GM12878 (cell line): ENCODE results near the gene CCDC74A. TPM values are rescaled to one million over a fixed set of nuclear protein-coding genes. Genes with fewer than 3 reads are reported as not detected.

Experiments used
- ATAC-seq: fragments of 200-7000 bp; cut with Tn5 transposase; 3 replicates; pipeline ENCODE4 v1.9.1; 2020; ENCODE audit warnings: mild to moderate bottlenecking, moderate library complexity
- BruUV-seq: library from RNA; stranded (reverse); fragments of 400-500 nt; replicated peaks from 2 replicates; lab custom pipeline; 2021; lab: Mats Ljungman, UMichigan
- CTCF ChIA-PET: fragments of 300-600 bp; sonication (Branson Sonifier 250); formaldehyde crosslinking; extraction: SDS; loops from one replicate; lab custom pipeline; 2021; ENCODE audit warnings: inconsistent platforms; lab: Yijun Ruan, JAX
- POLR2A ChIA-PET: fragments of 350-600 bp; formaldehyde crosslinking; extraction: SDS; loops from one replicate; lab custom pipeline; 2021; ENCODE audit warnings: inconsistent platforms; lab: Charles Lee
- RAD21 ChIA-PET: fragments of 300-600 bp; sonication (Branson Sonifier 250); formaldehyde crosslinking; loops from one replicate; lab custom pipeline; 2023; ENCODE audit warnings: antibody characterized with exemption; ENCODE audit not compliant: unreplicated experiment; lab: Charles Lee
- SMC1A ChIA-PET: fragments of 300-600 bp; sonication (Branson Sonifier 250); formaldehyde crosslinking; loops from one replicate; lab custom pipeline; 2023; ENCODE audit not compliant: unreplicated experiment, uncharacterized antibody; lab: Charles Lee
- DNase-seq: peaks from one replicate; pipeline ENCODE4 v3.0.0-alpha.2; 2011; ENCODE audit warnings: low read depth, low spot score
- FAIRE-seq: peaks from 3 replicates; lab custom pipeline; 2011; peaks lifted over from hg19 to GRCh38; lab: Jason Lieb, UNC
- H2AFZ ChIP-seq: 2 replicates; pipeline ENCODE4 v1.6.0; 2011; ENCODE audit warnings: low read depth, low read length, control low read depth; ENCODE audit not compliant: control insufficient read depth
- H3K27ac ChIP-seq: 2 replicates; pipeline ENCODE4 v1.5.1; 2011; ENCODE audit warnings: control low read depth; ENCODE audit not compliant: control insufficient read depth, insufficient read depth
- H3K27me3 ChIP-seq, 2 experiments: replicated peaks in 1 of 2; 2 replicates each; pipeline versions ENCODE4 v1.6.0 to v1.6.1; 2011; ENCODE audit warnings: low read length in 1 of 2; ENCODE audit not compliant: control insufficient read depth in 2 of 2, insufficient read depth in 2 of 2
- H3K36me3 ChIP-seq, 2 experiments: 2 replicates each; pipeline ENCODE4 v1.5.1; 2011; ENCODE audit warnings: low read length in 1 of 2; ENCODE audit not compliant: control insufficient read depth in 2 of 2, insufficient read depth in 2 of 2
- H3K4me1 ChIP-seq: 2 replicates; pipeline ENCODE4 v1.6.1; 2011; ENCODE audit warnings: mild to moderate bottlenecking, low read length, moderate library complexity, mixed read lengths; ENCODE audit not compliant: control insufficient read depth, insufficient read depth
- H3K4me2 ChIP-seq: 2 replicates; pipeline ENCODE4 v1.6.0; 2011; ENCODE audit warnings: control low read depth; ENCODE audit not compliant: control insufficient read depth, insufficient read depth
- H3K4me3 ChIP-seq: fragments of 200-600 bp; sonication (generic); 2 replicates; pipeline ENCODE4 v1.5.1; 2016
- H3K79me2 ChIP-seq: 2 replicates; pipeline ENCODE4 v1.6.0; 2011; ENCODE audit warnings: low read length; ENCODE audit not compliant: control insufficient read depth, insufficient read depth
- H3K9ac ChIP-seq: 2 replicates; pipeline ENCODE4 v1.8.0; 2011; ENCODE audit warnings: low read length, control low read depth, mixed read lengths; ENCODE audit not compliant: control insufficient read depth, insufficient read depth
- H3K9me3 ChIP-seq: replicated peaks from 3 replicates; pipeline ENCODE4 v1.5.1; 2011; ENCODE audit warnings: mild to moderate bottlenecking, low read length; ENCODE audit not compliant: control insufficient read depth, insufficient read depth
- H4K20me1 ChIP-seq: 2 replicates; pipeline ENCODE4 v1.6.0; 2011; ENCODE audit not compliant: control insufficient read depth, insufficient read depth
- BHLHE40 ChIP-seq, 2 experiments: fragments of 450-650 bp in 1 of 2; IDR thresholded peaks; 2 replicates each; pipeline ENCODE4 v1.6.1; 2011 to 2017; ENCODE audit warnings: low read depth in 2 of 2, borderline replicate concordance in 1 of 2, improper control_type of control experiment in 1 of 2, low read length in 1 of 2, mild to moderate bottlenecking in 1 of 2
- CBX3 ChIP-seq: fragments of 200-600 bp; sonication (generic); IDR thresholded peaks from 2 replicates; pipeline ENCODE4 v1.6.1; 2016; ENCODE audit warnings: low read depth, borderline replicate concordance
- CHD4 ChIP-seq: fragments of 200-600 bp; sonication (generic); IDR thresholded peaks from 2 replicates; pipeline ENCODE4 v1.6.1; 2016; ENCODE audit warnings: mild to moderate bottlenecking
- E2F8 ChIP-seq: fragments of 450-650 bp; IDR thresholded peaks from 2 replicates; pipeline ENCODE4 v1.6.1; 2018; ENCODE audit warnings: mild to moderate bottlenecking, low read depth, moderate library complexity; ENCODE audit not compliant: partially characterized antibody
- FOS ChIP-seq: IDR thresholded peaks from 3 replicates; pipeline ENCODE4 v1.6.1; 2011; ENCODE audit warnings: borderline replicate concordance; ENCODE audit not compliant: insufficient read length; ENCODE audit errors: extremely low read depth
- GABPA ChIP-seq: IDR thresholded peaks from 2 replicates; pipeline ENCODE4 v1.6.1; 2014; ENCODE audit warnings: antibody characterized with exemption, low read depth, mild to moderate bottlenecking, inconsistent platforms
- JUND ChIP-seq: IDR thresholded peaks from 2 replicates; pipeline ENCODE4 v1.6.1; 2012; ENCODE audit warnings: low read depth, mild to moderate bottlenecking, low read length, improper control_type of control experiment, moderate library complexity
- NR2C2 ChIP-seq: IDR thresholded peaks from 2 replicates; pipeline ENCODE4 v1.6.1; 2011; ENCODE audit warnings: borderline replicate concordance, low read depth; ENCODE audit not compliant: control insufficient read depth, insufficient read length
- NR2F1 ChIP-seq: fragments of 450-650 bp; conservative IDR thresholded peaks from 2 replicates; pipeline ENCODE4 v1.6.1; 2017; ENCODE audit warnings: mild to moderate bottlenecking
- TCF7 ChIP-seq: IDR thresholded peaks from 2 replicates; pipeline ENCODE4 v1.6.1; 2014; ENCODE audit warnings: antibody characterized with exemption, borderline replicate concordance
- ZBTB11 ChIP-seq: fragments of 450-650 bp; formaldehyde crosslinking; IDR thresholded peaks from 2 replicates; pipeline ENCODE4 v1.5.0; 2022; ENCODE audit warnings: mild to moderate bottlenecking, missing genetic modification characterization
- ZZZ3 ChIP-seq: IDR thresholded peaks from 2 replicates; pipeline ENCODE4 v1.6.1; 2011; ENCODE audit warnings: low read depth; ENCODE audit not compliant: control insufficient read depth, insufficient read length
- WGBS: methylation state at CpG from one replicate; pipeline ENCODE4 v1.1.6; 2016; ENCODE audit warnings: low lambda C conversion rate; ENCODE audit not compliant: insufficient replicate concordance, insufficient coverage; ENCODE audit errors: missing lambda C conversion rate; 5-methylcytosine and 5-hydroxymethylcytosine counted together
- in situ Hi-C: fragments of 300-500 bp; cut with MboI; formaldehyde crosslinking; loops from 9 replicates; pipeline ENCODE4 v1.14.3; 2018; ENCODE audit warnings: mixed read lengths
- intact Hi-C: fragments of 100-400 bp; cut with micrococcal nuclease; formaldehyde crosslinking; loops from one replicate; pipeline ENCODE4 v1.14.2; 2022; ENCODE audit not compliant: unreplicated experiment
- polyA plus RNA-seq, 11 experiments: library from polyadenylated mRNA; depleted of rRNA in 4 of 11; unstranded in 6 of 11; stranded (reverse) in 5 of 11; fragments of >200 nt; fragmentation: Nextera tagmentation in 4 of 11; fragmentation: Illumina TruSeq in 1 of 11; extraction: Ambion mirVana in 4 of 11; extraction: Trizol in 1 of 11; gene quantifications; 1 replicate in 1 of 11; 2 replicates in 10 of 11; pipeline versions ENCODE4 v1.2.1 to v1.2.3, GENCODE V29; 2011 to 2016; ENCODE audit warnings: inconsistent platforms in 2 of 11, missing spikeins in 2 of 11, low read depth in 1 of 11
- total RNA-seq, 4 experiments: library from RNA; depleted of rRNA in 3 of 4; stranded (reverse); fragments of >200 nt in 3 of 4; fragmentation: Illumina TruSeq in 1 of 4; extraction: Trizol in 1 of 4; gene quantifications; 2 replicates each; pipeline versions ENCODE4 v1.2.1 to v1.2.3, GENCODE V29; 2013 to 2021
- TF ChIP-seq, protein P1 (sequence below): fragments of 150-350 bp; IDR thresholded peaks from 2 replicates; pipeline ENCODE4 v1.6.1; 2016; ENCODE audit warnings: low read depth, low read length

CCDC74A gene
- total and polyA plus RNA-seq, 10 of the 15 experiments (the other 5 are each of a cell fraction or from before 2014, with no cell fraction given): 14.3 to 133 (median 64.2) TPM

GRCh38 chr2:131542438-131543384 lies 15.0 kb downstream of the CCDC74A start:
- Histone ChIP-seq H3K4me3 (no peak overlapping the region), H3K4me2 (no peak overlapping the region), H3K27me3 (no peaks in the 10 kb centered on the region), H3K79me2 (no peaks in the 10 kb centered on the region), H4K20me1 (no peaks in the 10 kb centered on the region), H2AFZ (no peak overlapping the region), H3K9me3 (no peaks in the 10 kb centered on the region), H3K4me1 (no peaks in the 10 kb centered on the region), H3K9ac (no peak overlapping the region), H3K27ac (no peak overlapping the region), H3K36me3 (no peaks in the 10 kb centered on the region)
- in situ Hi-C loops (no loop called here), intact Hi-C loops (no loop called here)
- BruUV-seq: no TSS peak
- FAIRE-seq (no peak), ATAC-seq (no peak), DNase-seq (no peak)
- WGBS: 80% methylated on average over 7 of the region's 24 CpGs
- RAD21 ChIA-PET: no interaction called here
- CTCF ChIA-PET: no interaction called here
- POLR2A ChIA-PET: no interaction called here
- SMC1A ChIA-PET: no interaction called here
- no peak for TF ChIP-seq NR2C2
- no peak for TF ChIP-seq NR2F1
- TF ChIP-seq CBX3: no peak
- no peak for TF ChIP-seq JUND
- no peak for TF ChIP-seq TCF7
- no peak for TF ChIP-seq BHLHE40 (IDR thresholded peaks at IDR 0.05; ENCODE audit: borderline replicate concordance in 1 of 2, low read depth in 2 of 2, low read length in 1 of 2)
- no peak for TF ChIP-seq ZZZ3
- no peak for TF ChIP-seq ZBTB11
- TF ChIP-seq E2F8: no peak
- TF ChIP-seq, protein P1, sequence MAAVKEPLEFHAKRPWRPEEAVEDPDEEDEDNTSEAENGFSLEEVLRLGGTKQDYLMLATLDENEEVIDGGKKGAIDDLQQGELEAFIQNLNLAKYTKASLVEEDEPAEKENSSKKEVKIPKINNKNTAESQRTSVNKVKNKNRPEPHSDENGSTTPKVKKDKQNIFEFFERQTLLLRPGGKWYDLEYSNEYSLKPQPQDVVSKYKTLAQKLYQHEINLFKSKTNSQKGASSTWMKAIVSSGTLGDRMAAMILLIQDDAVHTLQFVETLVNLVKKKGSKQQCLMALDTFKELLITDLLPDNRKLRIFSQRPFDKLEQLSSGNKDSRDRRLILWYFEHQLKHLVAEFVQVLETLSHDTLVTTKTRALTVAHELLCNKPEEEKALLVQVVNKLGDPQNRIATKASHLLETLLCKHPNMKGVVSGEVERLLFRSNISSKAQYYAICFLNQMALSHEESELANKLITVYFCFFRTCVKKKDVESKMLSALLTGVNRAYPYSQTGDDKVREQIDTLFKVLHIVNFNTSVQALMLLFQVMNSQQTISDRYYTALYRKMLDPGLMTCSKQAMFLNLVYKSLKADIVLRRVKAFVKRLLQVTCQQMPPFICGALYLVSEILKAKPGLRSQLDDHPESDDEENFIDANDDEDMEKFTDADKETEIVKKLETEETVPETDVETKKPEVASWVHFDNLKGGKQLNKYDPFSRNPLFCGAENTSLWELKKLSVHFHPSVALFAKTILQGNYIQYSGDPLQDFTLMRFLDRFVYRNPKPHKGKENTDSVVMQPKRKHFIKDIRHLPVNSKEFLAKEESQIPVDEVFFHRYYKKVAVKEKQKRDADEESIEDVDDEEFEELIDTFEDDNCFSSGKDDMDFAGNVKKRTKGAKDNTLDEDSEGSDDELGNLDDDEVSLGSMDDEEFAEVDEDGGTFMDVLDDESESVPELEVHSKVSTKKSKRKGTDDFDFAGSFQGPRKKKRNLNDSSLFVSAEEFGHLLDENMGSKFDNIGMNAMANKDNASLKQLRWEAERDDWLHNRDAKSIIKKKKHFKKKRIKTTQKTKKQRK: no peak
- TF ChIP-seq GABPA: no peak
- TF ChIP-seq CHD4: no peak
- TF ChIP-seq FOS: no peak
